NT2/D1 (cell line): ENCODE measurements around the gene TLNRD1.

Source experiments
- SUZ12 ChIP-seq: IDR thresholded peaks from 2 replicates; pipeline ENCODE4 v1.6.1; 2011; ENCODE audit not compliant: insufficient read length, insufficient read depth; ENCODE audit errors: extremely low read depth
- YY1 ChIP-seq: IDR thresholded peaks from 2 replicates; pipeline ENCODE4 v1.6.1; 2011; ENCODE audit not compliant: insufficient read length, insufficient read depth
- ZNF274 ChIP-seq: IDR thresholded peaks from 2 replicates; pipeline ENCODE4 v1.6.1; 2011; ENCODE audit warnings: mild to moderate bottlenecking, low read depth, low read length

DNA sequence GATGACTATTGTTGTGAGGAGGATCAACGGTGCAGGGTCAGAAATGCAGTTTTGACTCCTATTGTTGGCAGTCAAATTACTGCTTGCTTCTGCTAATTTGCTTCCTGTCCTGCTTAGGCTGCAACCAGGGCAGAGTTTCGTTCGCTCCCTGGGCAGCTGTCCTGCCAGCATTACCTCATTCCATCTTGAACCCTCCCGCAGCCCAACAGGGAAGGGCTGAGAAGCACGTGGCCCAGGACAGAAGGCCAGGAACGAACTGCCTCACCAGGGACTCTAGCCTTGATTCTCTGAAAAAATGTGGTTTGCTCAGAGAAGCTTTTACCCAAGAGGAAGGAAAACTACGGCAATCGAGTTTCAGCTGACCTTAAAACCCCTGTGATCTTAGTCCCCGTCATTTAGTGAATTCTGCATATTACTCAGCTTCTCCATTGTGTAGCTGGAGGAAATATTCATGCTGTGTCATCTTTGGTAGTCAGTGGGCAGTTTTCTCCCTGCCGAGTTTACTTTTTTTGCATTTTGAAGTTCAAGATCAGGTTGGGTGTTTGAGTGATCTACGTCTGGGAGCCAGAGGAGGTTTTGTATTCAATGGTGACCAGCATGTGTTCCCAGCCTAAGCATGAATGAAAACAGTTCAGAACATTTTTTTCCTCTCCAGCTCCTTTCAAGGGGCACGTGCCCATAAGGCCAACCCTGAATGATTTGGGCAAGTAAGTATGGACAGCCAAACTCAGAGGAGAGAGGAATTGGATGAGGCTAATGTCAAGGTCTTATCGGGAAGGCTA lies 23.0 kb downstream of the TLNRD1 start:
- TF ChIP-seq YY1 (no peak), ZNF274 (no peak), SUZ12 (no peak)
